Neutrophil (primary cell): ENCODE measurements around the gene CD93.

Experiments used
- H3K27ac ChIP-seq: fragments of 200-600 bp; sonication (generic); 2 replicates; pipeline ENCODE4 v1.5.1; 2016; ENCODE audit warnings: mild to moderate bottlenecking, moderate library complexity
- H3K27me3 ChIP-seq: fragments of 200-600 bp; sonication (generic); 2 replicates; pipeline ENCODE4 v1.6.0; 2016; ENCODE audit warnings: mild to moderate bottlenecking
- H3K36me3 ChIP-seq: fragments of 200-600 bp; sonication (generic); 2 replicates; pipeline ENCODE4 v1.5.1; 2017
- H3K4me1 ChIP-seq, 2 experiments: fragments of 200-600 bp in 1 of 2; sonication (generic) in 1 of 2; 1 replicate in 1 of 2; 2 replicates in 1 of 2; pipeline versions ENCODE4 v1.5.1 to v1.6.1; 2013 to 2016; ENCODE audit warnings: low read depth in 1 of 2, low read length in 1 of 2, mild to moderate bottlenecking in 1 of 2, moderate library complexity in 1 of 2; ENCODE audit not compliant: control insufficient read depth in 1 of 2, insufficient read depth in 1 of 2
- H3K4me3 ChIP-seq, 2 experiments: fragments of 200-600 bp in 1 of 2; sonication (generic) in 1 of 2; 1 replicate in 1 of 2; 2 replicates in 1 of 2; pipeline ENCODE4 v1.5.1; 2013 to 2016; ENCODE audit warnings: low read depth in 1 of 2, low read length in 1 of 2, mild to moderate bottlenecking in 1 of 2, moderate library complexity in 1 of 2
- H3K9me3 ChIP-seq: fragments of 200-600 bp; sonication (generic); 2 replicates; pipeline ENCODE4 v1.5.1; 2016
- CTCF ChIP-seq: fragments of 200-600 bp; sonication (generic); IDR thresholded peaks from 2 replicates; pipeline ENCODE4 v1.5.1; 2016; ENCODE audit warnings: antibody characterized with exemption

Gene CD93

DNA sequence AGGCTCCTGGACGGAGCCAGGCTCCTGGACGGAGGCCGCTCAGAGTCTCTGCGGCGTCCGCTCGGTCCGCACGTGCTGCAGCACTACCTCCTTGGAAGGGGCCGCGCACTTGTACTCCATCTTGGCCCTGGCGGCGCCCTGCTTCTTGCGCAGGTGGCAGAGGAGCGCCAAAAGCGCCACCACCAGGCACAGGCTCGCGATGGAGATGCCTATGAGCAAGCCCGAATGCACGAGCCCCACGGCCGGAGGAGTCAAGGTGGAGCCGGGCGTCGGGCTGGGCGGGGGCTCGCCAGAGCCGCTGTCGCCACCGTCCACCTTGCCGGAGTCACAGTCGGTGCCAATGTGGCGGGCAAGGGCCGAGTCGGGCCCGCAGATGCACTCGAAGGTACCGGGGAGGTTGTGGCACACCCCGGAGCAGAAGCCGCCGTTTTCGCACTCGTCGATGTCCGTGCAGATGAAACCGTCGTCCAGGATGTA, 38.3 kb downstream of the CD93 start:
- H3K4me1 ChIP-seq = peaks cover 29 to 50% of the 10 kb centered on the region in 2 experiments
- TF ChIP-seq CTCF = no peak
- no peaks in the 10 kb centered on the region for H3K9me3 ChIP-seq
- no peaks in the 10 kb centered on the region for H3K36me3 ChIP-seq
- H3K27ac ChIP-seq = peak overlapping the region; percentile 93
- H3K4me3 ChIP-seq = peak overlapping the region; percentile 83 to 92
- H3K27me3 ChIP-seq = peaks cover 90% of the 10 kb centered on the region

- Histone ChIP-seq H3K9me3 (no peaks in the 10 kb centered on the region), H3K4me3 (peak overlapping the region; percentile 83 to 92), H3K27me3 (peaks cover 90% of the 10 kb centered on the region), H3K27ac (peak overlapping the region; percentile 93), H3K4me1 (peaks cover 29 to 50% of the 10 kb centered on the region in 2 experiments), H3K36me3 (no peaks in the 10 kb centered on the region)
- no peak for TF ChIP-seq CTCF
These were observed 39.0 kb downstream of the CD93 start for GRCh38 chr20:23047001-23047737.

DNA sequence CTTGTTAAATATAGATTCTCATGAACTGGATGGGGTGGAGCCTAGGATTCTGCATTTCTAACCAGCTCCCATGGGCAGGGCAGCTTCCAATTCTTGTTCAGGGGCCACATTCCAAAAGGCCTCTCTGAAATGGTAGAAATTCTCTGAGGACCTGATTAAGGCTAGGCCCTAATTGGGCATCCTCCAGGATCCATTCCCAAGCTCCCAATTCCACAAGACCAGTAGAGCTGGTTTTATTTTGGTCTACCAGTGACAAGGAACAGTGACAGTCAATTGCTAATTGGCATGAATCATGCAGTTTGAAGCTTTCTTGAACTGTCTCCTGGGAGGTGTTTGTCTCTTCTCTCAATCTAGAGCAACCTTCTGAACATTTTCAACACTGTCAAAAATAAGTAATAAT, 39.7 kb downstream of the CD93 start:
- no peaks in the 10 kb centered on the region for H3K9me3 ChIP-seq
- peaks cover 29 to 50% of the 10 kb centered on the region in 2 experiments for H3K4me1 ChIP-seq
- peak overlapping the region in 1 of 2 experiments; percentile 92 for H3K4me3 ChIP-seq
- H3K36me3 ChIP-seq = no peaks in the 10 kb centered on the region
- peaks cover 90% of the 10 kb centered on the region for H3K27me3 ChIP-seq
- H3K27ac ChIP-seq = no peak overlapping the region
- no peak for TF ChIP-seq CTCF

- Histone ChIP-seq H3K36me3 (no peaks in the 10 kb centered on the region), H3K4me3 (no peak overlapping the region), H3K27me3 (peaks cover 88% of the 10 kb centered on the region), H3K27ac (no peak overlapping the region), H3K4me1 (peaks cover 11 to 34% of the 10 kb centered on the region in 2 experiments), H3K9me3 (no peaks in the 10 kb centered on the region)
- no peak for TF ChIP-seq CTCF
These were observed 42.7 kb downstream of the CD93 start for GRCh38 chr20:23043376-23043775.

DNA sequence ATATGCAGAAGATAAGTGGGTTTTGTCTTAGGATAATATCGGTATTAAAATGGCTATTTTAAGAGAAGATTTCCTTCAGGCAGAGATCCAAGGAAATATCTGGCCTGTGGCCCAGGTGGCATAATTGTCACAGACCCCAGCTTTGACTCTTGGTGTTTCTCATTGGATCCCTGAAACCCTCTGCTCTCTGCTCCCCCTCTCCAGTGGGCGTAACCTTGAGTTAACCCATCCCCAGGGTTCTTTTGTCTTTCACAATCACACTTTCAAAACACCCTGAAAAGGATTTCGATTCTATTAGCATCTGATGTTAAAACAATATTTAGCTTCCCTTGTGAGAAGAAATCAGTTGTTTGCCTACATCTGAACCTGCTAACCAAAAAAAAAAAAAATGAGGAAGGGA, 43.9 kb downstream of the CD93 start:
- Histone ChIP-seq H3K4me3 (no peak overlapping the region), H3K9me3 (no peaks in the 10 kb centered on the region), H3K36me3 (no peaks in the 10 kb centered on the region), H3K27ac (no peak overlapping the region), H3K4me1 (peaks cover 0 to 24% of the 10 kb centered on the region in 2 experiments), H3K27me3 (peaks cover 88% of the 10 kb centered on the region)
- no peak for TF ChIP-seq CTCF
